Uterus (tissue), 2 donors: ENCODE results near the gene SLC9A5.

Experiments
- CTCF ChIP-seq, 4 experiments: fragments of 200-600 bp in 2 of 4; fragments of 450-650 bp in 2 of 4; sonication (generic) in 2 of 4; IDR thresholded peaks; one replicate each; pipeline ENCODE4 v1.5.1; 2016 to 2019; ENCODE audit warnings: antibody characterized with exemption in 4 of 4, mild to moderate bottlenecking in 2 of 4, moderate library complexity in 1 of 4
- POLR2A ChIP-seq, 2 donors: fragments of 450-650 bp; IDR thresholded peaks; one replicate each; pipeline ENCODE4 v1.6.1; 2016; ENCODE audit warnings: antibody characterized with exemption in 2 of 2, mild to moderate bottlenecking in 1 of 2, moderate library complexity in 1 of 2

- TF ChIP-seq CTCF (IDR thresholded peaks at IDR 0.05) (no peak), POLR2A (IDR thresholded peaks at IDR 0.05) (no peak)
Measured at GRCh38 chr16:67207249-67208091, 41.3 kb upstream of the SLC9A5 start.
